Testis (tissue), 2 donors: Measurements from ENCODE around the gene ARHGEF25.

Source experiments
- POLR2A ChIP-seq: fragments of 450-650 bp; IDR thresholded peaks from one replicate; pipeline ENCODE4 v1.6.1; 2017; ENCODE audit warnings: antibody characterized with exemption, mild to moderate bottlenecking, moderate library complexity
- TF ChIP-seq, protein P1 (sequence below), 3 experiments: fragments of 450-650 bp in 2 of 3; fragments of 200-600 bp in 1 of 3; sonication (generic) in 1 of 3; IDR thresholded peaks; one replicate each; pipeline ENCODE4 v1.5.1; 2016 to 2019; ENCODE audit warnings: antibody characterized with exemption in 3 of 3, mild to moderate bottlenecking in 2 of 3, moderate library complexity in 1 of 3

DNA sequence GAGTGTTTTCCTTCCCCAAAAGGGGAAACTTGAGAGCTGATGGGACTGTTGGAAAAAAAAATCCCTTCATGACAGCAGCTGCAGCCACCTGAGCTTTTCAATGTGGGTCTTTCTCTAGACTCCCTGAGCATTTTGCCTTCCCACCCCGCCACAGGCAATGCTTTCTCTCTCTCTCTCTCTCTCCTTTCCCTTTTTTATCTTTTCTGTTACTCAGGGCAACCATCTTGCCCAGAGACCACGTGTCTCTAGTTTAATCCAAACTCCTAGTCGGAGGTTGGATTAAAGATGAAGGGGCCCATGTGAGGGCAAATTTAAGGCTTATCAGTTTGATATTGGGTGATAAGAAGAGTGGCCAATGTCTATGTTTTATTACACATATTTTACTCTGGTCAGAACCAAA is 47.7 kb downstream of the ARHGEF25 start:
- TF ChIP-seq, protein P1, sequence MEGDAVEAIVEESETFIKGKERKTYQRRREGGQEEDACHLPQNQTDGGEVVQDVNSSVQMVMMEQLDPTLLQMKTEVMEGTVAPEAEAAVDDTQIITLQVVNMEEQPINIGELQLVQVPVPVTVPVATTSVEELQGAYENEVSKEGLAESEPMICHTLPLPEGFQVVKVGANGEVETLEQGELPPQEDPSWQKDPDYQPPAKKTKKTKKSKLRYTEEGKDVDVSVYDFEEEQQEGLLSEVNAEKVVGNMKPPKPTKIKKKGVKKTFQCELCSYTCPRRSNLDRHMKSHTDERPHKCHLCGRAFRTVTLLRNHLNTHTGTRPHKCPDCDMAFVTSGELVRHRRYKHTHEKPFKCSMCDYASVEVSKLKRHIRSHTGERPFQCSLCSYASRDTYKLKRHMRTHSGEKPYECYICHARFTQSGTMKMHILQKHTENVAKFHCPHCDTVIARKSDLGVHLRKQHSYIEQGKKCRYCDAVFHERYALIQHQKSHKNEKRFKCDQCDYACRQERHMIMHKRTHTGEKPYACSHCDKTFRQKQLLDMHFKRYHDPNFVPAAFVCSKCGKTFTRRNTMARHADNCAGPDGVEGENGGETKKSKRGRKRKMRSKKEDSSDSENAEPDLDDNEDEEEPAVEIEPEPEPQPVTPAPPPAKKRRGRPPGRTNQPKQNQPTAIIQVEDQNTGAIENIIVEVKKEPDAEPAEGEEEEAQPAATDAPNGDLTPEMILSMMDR (IDR thresholded peaks at IDR 0.05): no peak
- no peak for TF ChIP-seq POLR2A
